HG03442 (cell line): ENCODE data around the gene PFDN4.

ENCODE experiments used
- ATAC-seq: cut with Tn5 transposase; IDR thresholded peaks from one replicate; pipeline ENCODE4 v1.9.1; 2021; ENCODE audit warnings: mild to moderate bottlenecking, moderate library complexity; ENCODE audit not compliant: unreplicated experiment

PFDN4 gene

DNA sequence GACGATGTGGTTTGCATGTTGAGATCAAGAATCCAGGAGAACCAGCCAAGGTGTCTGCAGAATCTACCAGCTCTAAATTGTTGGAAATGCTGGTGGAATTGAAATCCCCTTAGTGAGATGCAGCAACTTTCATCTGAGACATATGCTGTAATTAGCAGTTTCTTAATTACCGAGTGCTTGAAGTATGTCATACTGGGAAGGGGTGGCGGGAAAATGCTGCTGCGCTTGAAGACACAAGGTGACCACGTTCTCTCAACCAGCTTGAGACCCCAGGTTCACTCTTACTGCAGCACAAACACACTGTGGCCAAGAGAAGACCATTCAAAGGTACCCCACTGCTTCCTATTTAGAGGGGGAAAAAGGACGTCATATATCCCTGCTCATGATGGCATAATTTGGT is 59.0 kb downstream of the PFDN4 start:
- no peak for ATAC-seq

DNA sequence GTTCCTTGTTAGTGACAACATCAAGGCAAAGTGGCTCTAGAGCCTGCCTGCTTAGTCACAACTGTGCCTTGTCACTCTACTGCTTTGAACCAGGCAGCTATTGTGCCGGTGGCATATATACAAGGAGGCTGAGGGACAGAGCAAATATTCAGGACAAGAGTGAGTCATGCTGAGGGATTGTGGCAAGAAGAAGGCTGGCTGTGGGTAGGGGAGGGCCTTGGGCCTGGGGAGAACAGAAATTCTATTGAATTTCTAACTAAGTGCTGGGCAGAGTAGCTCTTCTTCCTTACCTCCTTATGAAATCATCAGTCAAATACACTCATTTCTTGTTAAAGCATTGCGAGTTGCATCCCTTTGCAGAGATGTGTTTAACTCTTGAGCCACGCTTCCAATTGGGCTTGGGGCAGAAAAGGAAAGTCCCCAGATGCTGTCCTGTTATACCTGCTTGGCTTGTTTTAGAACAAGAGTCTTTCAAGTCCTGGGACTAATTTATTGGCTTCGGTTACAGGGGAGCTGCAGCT is 59.7 kb downstream of the PFDN4 start:
- ATAC-seq: no peak

DNA sequence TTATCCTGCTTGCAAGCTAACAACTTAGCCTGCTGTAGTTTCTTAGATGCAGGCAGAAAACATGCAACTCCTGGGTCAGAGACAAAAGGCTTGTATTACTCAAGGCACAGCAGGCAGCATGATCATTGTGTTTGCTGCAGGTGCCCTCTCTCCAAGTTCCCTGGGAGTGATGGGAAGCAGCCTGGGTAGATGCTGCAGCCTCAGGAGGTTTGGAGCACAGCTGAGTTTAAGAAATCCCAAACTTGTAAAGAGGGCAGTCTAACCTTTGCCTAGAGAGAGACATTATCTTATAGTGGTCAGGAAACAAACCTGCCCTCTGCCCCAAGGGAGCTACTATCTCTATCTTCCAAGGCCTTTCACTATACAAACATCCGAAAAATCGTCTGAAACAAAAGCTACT is 61.1 kb downstream of the PFDN4 start:
- no peak for ATAC-seq
